K562 (cell line): ENCODE measurements around the gene KIRREL1. TPM values are rescaled to one million over a fixed set of nuclear protein-coding genes. Genes with fewer than 3 reads are reported as not detected.
"Not testable (repeated sequence)": the region's sequence is repeated elsewhere in the genome, so short reads cannot be mapped to it uniquely, and the experiment has no call there.

Experiments used
- ATAC-seq: fragments of 200-7000 bp; cut with Tn5 transposase; 3 replicates; pipeline ENCODE4 v1.9.1; 2020; ENCODE audit warnings: moderate library complexity
- BruUV-seq: library from RNA; stranded (reverse); fragments of 400-500 nt; replicated peaks from 2 replicates; lab custom pipeline; 2021; lab: Mats Ljungman, UMichigan
- CTCF ChIA-PET: fragments of 300-600 bp; formaldehyde crosslinking; extraction: SDS; loops from one replicate; lab custom pipeline; 2021; ENCODE audit warnings: low intra/inter-chr PET ratio; lab: Yijun Ruan, JAX
- POLR2A ChIA-PET: fragments of 300-600, 350-650 bp; sonication (Branson Sonifier 250); formaldehyde crosslinking; extraction: SDS; loops from one replicate; lab custom pipeline; 2021; ENCODE audit warnings: antibody characterized with exemption, inconsistent platforms; lab: Yijun Ruan, JAX
- DNase-seq, 4 experiments: peaks; one replicate each; pipeline versions ENCODE4 v3.0.0 to v3.0.0-alpha.2; 2011 to 2018; ENCODE audit warnings: low spot score in 3 of 4, mixed read lengths in 3 of 4; ENCODE audit errors: extremely low read depth in 1 of 4
- FAIRE-seq: peaks from 2 replicates; lab custom pipeline; 2011; peaks lifted over from hg19 to GRCh38; lab: Jason Lieb, UNC
- H2AFZ ChIP-seq: 2 replicates; pipeline ENCODE4 v1.6.0; 2011; ENCODE audit warnings: low read depth, low read length, control low read depth, inconsistent platforms
- H3K27ac ChIP-seq: fragments of 200-600 bp; 3 replicates; pipeline ENCODE4 v1.8.0; 2011; ENCODE audit warnings: low read depth, mild to moderate bottlenecking, control low read depth, inconsistent platforms, low read length, moderate library complexity, mixed read lengths; ENCODE audit errors: extremely low read depth
- H3K27me3 ChIP-seq, 2 experiments: fragments of 300-600 bp in 1 of 2; 2 replicates in 1 of 2; 3 replicates in 1 of 2; pipeline versions ENCODE4 v1.6.0 to v1.8.0; 2011; ENCODE audit warnings: inconsistent platforms in 2 of 2, low read length in 2 of 2, mild to moderate bottlenecking in 1 of 2, mixed read lengths in 1 of 2, moderate library complexity in 1 of 2; ENCODE audit not compliant: control insufficient read depth in 2 of 2, insufficient read depth in 2 of 2
- H3K36me3 ChIP-seq: fragments of 300-600 bp; 3 replicates; pipeline ENCODE4 v1.8.0; 2011; ENCODE audit warnings: mild to moderate bottlenecking, low read length, inconsistent platforms; ENCODE audit not compliant: control insufficient read depth, insufficient read depth
- H3K4me1 ChIP-seq, 2 experiments: fragments of 200-600 bp in 1 of 2; replicated peaks in 1 of 2; 2 replicates in 1 of 2; 3 replicates in 1 of 2; pipeline versions ENCODE4 v1.5.1 to v1.8.0; 2011; ENCODE audit warnings: inconsistent platforms in 2 of 2, low read length in 2 of 2, mild to moderate bottlenecking in 1 of 2, mixed read lengths in 1 of 2, moderate library complexity in 1 of 2; ENCODE audit not compliant: control insufficient read depth in 2 of 2, insufficient read depth in 2 of 2
- H3K4me2 ChIP-seq: 2 replicates; pipeline ENCODE4 v1.6.1; 2011; ENCODE audit warnings: low read length, control low read depth, inconsistent platforms, mixed read lengths; ENCODE audit not compliant: insufficient read depth
- H3K4me3 ChIP-seq: fragments of 200-600 bp; sonication (generic), shearing (Covaris generic); 2 replicates; pipeline ENCODE4 v1.5.1; 2016; ENCODE audit warnings: control low read depth, inconsistent platforms
- H3K79me2 ChIP-seq: fragments of 200-600 bp; 3 replicates; pipeline ENCODE4 v1.8.0; 2011; ENCODE audit warnings: low read length, inconsistent platforms; ENCODE audit not compliant: control insufficient read depth, insufficient read depth
- H3K9ac ChIP-seq, 2 experiments: 2 replicates each; pipeline versions ENCODE4 v1.6.0 to v1.6.1; 2011; ENCODE audit warnings: low read depth in 2 of 2, low read length in 2 of 2, control low read depth in 1 of 2, inconsistent platforms in 1 of 2, mild to moderate bottlenecking in 1 of 2, mixed read lengths in 1 of 2; ENCODE audit not compliant: insufficient read depth in 1 of 2
- H3K9me1 ChIP-seq: one replicate; pipeline ENCODE4 v1.6.0; 2011; ENCODE audit warnings: inconsistent platforms, mild to moderate bottlenecking, low read length, moderate library complexity; ENCODE audit not compliant: control insufficient read depth, insufficient read depth
- H3K9me3 ChIP-seq: replicated peaks from 2 replicates; pipeline ENCODE4 v1.5.1; 2011; ENCODE audit warnings: low read depth, low read length, inconsistent platforms; ENCODE audit not compliant: control insufficient read depth, insufficient read depth
- H4K20me1 ChIP-seq: replicated peaks from 2 replicates; pipeline ENCODE4 v1.6.1; 2011; ENCODE audit warnings: low read length, inconsistent platforms, mixed read lengths; ENCODE audit not compliant: control insufficient read depth, insufficient read depth
- DIDO1 ChIP-seq: fragments of 450-650 bp; IDR thresholded peaks from 2 replicates; pipeline ENCODE4 v1.6.1; 2016; ENCODE audit warnings: low read depth, missing biosample characterization, missing genetic modification characterization
- NR0B1 ChIP-seq: fragments of 450-650 bp; IDR thresholded peaks from one replicate; pipeline ENCODE4 v1.6.1; 2018; ENCODE audit warnings: mild to moderate bottlenecking, moderate library complexity; ENCODE audit not compliant: partially characterized antibody
- ZFP30 ChIP-seq: fragments of 250-450 bp; sonication (Bioruptor Pico); IDR thresholded peaks from 2 replicates; pipeline ENCODE4 v1.8.0; 2022; ENCODE audit warnings: moderate library complexity, mild to moderate bottlenecking, inconsistent platforms, borderline replicate concordance
- ZNF398 ChIP-seq: fragments of 250-450 bp; sonication (Bioruptor Pico); IDR thresholded peaks from 2 replicates; pipeline ENCODE4 v1.8.0; 2021; ENCODE audit warnings: moderate library complexity, mild to moderate bottlenecking, inconsistent platforms
- ZNF407 ChIP-seq: fragments of 450-650 bp; IDR thresholded peaks from 2 replicates; pipeline ENCODE4 v1.6.1; 2016; ENCODE audit warnings: low read depth
- WGBS: fragments of 100-300 bp; shearing (Covaris generic); methylation state at CpG from one replicate; pipeline ENCODE4 v1.1.6; 2016; ENCODE audit warnings: low coverage, mixed read lengths; ENCODE audit not compliant: insufficient coverage; ENCODE audit errors: missing lambda C conversion rate; 5-methylcytosine and 5-hydroxymethylcytosine counted together
- in situ Hi-C: fragments of 300-500 bp; cut with MboI; formaldehyde crosslinking; loops from 4 replicates; pipeline ENCODE4 v1.15.0; 2018; ENCODE audit warnings: inconsistent platforms, mixed read lengths
- intact Hi-C: fragments of 100-400 bp; cut with micrococcal nuclease; formaldehyde crosslinking; loops from 2 replicates; pipeline ENCODE4 v1.14.2; 2022
- polyA plus RNA-seq, 8 experiments: library from polyadenylated mRNA; depleted of rRNA in 4 of 8; stranded (reverse) in 5 of 8; unstranded in 3 of 8; fragments of >200 nt; fragmentation: Nextera tagmentation in 2 of 8; fragmentation: Illumina TruSeq in 1 of 8; extraction: Ambion mirVana in 2 of 8; extraction: Trizol in 1 of 8; gene quantifications; 2 replicates each; pipeline versions ENCODE4 v1.2.1 to v1.2.3, GENCODE V29; 2011 to 2014; ENCODE audit warnings: inconsistent platforms in 1 of 8, missing spikeins in 1 of 8
- total RNA-seq, 7 experiments: library from RNA; depleted of rRNA in 6 of 7; stranded (reverse); fragments of >200 nt in 6 of 7; fragmentation: Illumina TruSeq in 2 of 7; extraction: Trizol in 2 of 7; gene quantifications; 2 replicates each; pipeline versions ENCODE4 v1.2.1 to v1.2.3, GENCODE V29; 2011 to 2021; ENCODE audit warnings: low replicate concordance in 1 of 7

KIRREL1 gene
- total and polyA plus RNA-seq, 9 of the 15 experiments (the other 6 are each of a cell fraction or from before 2014, with no cell fraction given), result under 0.01 to 0.22 (median 0.03) TPM; not detected in 3

GRCh38 chr1:158126425-158126824 is 133.0 kb downstream of the KIRREL1 start (continued):
- TF ChIP-seq ZNF407 (no peak), ZFP30 (no peak), DIDO1 (tag) (no peak), ZNF398 (no peak), NR0B1 (no peak)

- ATAC-seq, H3K4me2 ChIP-seq, H3K36me3 ChIP-seq, H3K4me3 ChIP-seq, H2AFZ ChIP-seq, H3K4me1 ChIP-seq, H3K9me3 ChIP-seq, FAIRE-seq, intact Hi-C loops, H3K27ac ChIP-seq, H3K9ac ChIP-seq, BruUV-seq, H4K20me1 ChIP-seq, DNase-seq, H3K79me2 ChIP-seq, H3K9me1 ChIP-seq: not testable (repeated sequence)
- 5% methylated on average over 8 of the region's 8 CpGs for WGBS
- CTCF ChIA-PET, result interaction anchor here (0.7 kb wide), 2 partner anchors 497 to 653 kb away, joined by 4 read pairs; no protein-coding TSS in a partner anchor
- in situ Hi-C loops, result loop anchor here (10.0 kb wide), 1 partner anchor 954 kb away; no protein-coding TSS in a partner anchor
- POLR2A ChIA-PET, result interaction anchor here (0.5 to 1.1 kb wide), 2 partner anchors 11 to 292 kb away, joined by 4 to 5 read pairs; no protein-coding TSS in a partner anchor
- peaks cover 0 to 14% of the 10 kb centered on the region in 2 experiments; a peak in 1 of 5 replicates for H3K27me3 ChIP-seq
Observed at GRCh38 chr1:158128531-158128930, 135.1 kb downstream of the KIRREL1 start.
